ENCODE results near the gene TBC1D4.

DNA sequence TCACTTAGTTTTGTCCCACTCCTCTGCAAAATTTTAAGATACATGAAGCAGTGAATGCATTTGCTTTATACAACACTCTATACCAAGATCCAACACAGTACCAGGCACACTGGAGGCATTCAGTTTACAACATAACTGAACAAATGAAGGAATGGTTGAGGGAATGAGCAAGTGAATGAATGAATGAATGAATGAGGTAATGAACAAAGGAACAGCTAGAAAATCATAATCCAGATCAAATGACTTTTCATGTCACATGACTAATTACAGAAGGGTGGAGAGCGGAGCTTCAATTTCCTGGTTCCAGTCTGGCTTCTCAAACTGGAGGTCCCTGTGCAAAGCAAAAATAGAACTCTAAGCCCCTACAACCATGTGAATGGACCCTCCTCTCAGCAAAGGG lies 16.7 kb downstream of the TBC1D4 start:
- TF ChIP-seq, protein P1, sequence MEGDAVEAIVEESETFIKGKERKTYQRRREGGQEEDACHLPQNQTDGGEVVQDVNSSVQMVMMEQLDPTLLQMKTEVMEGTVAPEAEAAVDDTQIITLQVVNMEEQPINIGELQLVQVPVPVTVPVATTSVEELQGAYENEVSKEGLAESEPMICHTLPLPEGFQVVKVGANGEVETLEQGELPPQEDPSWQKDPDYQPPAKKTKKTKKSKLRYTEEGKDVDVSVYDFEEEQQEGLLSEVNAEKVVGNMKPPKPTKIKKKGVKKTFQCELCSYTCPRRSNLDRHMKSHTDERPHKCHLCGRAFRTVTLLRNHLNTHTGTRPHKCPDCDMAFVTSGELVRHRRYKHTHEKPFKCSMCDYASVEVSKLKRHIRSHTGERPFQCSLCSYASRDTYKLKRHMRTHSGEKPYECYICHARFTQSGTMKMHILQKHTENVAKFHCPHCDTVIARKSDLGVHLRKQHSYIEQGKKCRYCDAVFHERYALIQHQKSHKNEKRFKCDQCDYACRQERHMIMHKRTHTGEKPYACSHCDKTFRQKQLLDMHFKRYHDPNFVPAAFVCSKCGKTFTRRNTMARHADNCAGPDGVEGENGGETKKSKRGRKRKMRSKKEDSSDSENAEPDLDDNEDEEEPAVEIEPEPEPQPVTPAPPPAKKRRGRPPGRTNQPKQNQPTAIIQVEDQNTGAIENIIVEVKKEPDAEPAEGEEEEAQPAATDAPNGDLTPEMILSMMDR (IDR thresholded peaks at IDR 0.05) = no peak
- TF ChIP-seq POLR2A (IDR thresholded peaks at IDR 0.05) = no peak
- no peak for TF ChIP-seq EP300 (IDR thresholded peaks at IDR 0.05)
- no peak for TF ChIP-seq POLR2AphosphoS5 (IDR thresholded peaks at IDR 0.05)
